Measurements from ENCODE around the gene PLK5. TPM values are rescaled to one million over a fixed set of nuclear protein-coding genes. Genes with fewer than 3 reads are reported as not detected.

Gene PLK5
- total RNA-seq, 1 experiment from 2014 or later = 0.57 TPM

DNA sequence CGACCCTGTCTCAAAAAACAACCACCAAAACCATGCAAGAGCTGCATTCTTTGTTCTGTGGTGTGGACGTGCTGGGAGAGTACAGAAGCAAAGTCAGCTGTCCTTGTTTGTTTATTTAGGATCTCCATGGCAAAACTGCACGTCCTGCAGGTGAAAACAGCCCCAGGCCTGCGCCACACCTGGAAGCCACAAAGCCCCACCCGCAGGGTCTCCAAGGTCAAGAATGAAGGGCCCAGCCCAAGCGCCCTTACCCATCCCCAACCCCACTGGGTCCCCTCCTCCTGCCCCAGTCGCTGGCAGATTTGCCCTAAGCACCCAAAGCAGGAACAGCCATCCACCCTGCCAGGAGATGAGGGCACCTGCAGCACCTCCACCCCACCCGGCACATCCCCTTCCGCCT is 58.3 kb downstream of the PLK5 start:
- no peaks in the 10 kb centered on the region for H3K4me1 ChIP-seq (ENCODE audit: insufficient read depth, low read length)
- H3K27ac Mint-ChIP-seq = no peak overlapping the region
- no peak overlapping the region for H3K4me3 Mint-ChIP-seq
- no peak overlapping the region for H3K18ac ChIP-seq (ENCODE audit: insufficient read length, low read depth, low read length)
- H2BK120ac ChIP-seq (ENCODE audit: low read depth, low read length, poor library complexity, severe bottlenecking) = no peak overlapping the region
- TF ChIP-seq, protein P1, sequence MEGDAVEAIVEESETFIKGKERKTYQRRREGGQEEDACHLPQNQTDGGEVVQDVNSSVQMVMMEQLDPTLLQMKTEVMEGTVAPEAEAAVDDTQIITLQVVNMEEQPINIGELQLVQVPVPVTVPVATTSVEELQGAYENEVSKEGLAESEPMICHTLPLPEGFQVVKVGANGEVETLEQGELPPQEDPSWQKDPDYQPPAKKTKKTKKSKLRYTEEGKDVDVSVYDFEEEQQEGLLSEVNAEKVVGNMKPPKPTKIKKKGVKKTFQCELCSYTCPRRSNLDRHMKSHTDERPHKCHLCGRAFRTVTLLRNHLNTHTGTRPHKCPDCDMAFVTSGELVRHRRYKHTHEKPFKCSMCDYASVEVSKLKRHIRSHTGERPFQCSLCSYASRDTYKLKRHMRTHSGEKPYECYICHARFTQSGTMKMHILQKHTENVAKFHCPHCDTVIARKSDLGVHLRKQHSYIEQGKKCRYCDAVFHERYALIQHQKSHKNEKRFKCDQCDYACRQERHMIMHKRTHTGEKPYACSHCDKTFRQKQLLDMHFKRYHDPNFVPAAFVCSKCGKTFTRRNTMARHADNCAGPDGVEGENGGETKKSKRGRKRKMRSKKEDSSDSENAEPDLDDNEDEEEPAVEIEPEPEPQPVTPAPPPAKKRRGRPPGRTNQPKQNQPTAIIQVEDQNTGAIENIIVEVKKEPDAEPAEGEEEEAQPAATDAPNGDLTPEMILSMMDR (conservative IDR thresholded peaks at IDR 0.05) = no peak
- H3K9me3 Mint-ChIP-seq = no peaks in the 10 kb centered on the region; a peak in 1 of 5 replicates
- H4K91ac ChIP-seq (ENCODE audit: insufficient read length, low read depth, low read length) = no peak overlapping the region
- H3K27me3 ChIP-seq (ENCODE audit: insufficient read depth, low read length) = no peaks in the 10 kb centered on the region
- no peak overlapping the region for H3K9ac ChIP-seq (ENCODE audit: extremely low read depth, insufficient read length, low read length)
- H3K23me2 ChIP-seq (ENCODE audit: insufficient read length, low read depth, low read length, poor library complexity, severe bottlenecking) = no peaks in the 10 kb centered on the region
- H2BK12ac ChIP-seq (ENCODE audit: insufficient read length, low read depth, low read length) = no peak overlapping the region
- H3K56ac ChIP-seq (ENCODE audit: insufficient read length, low read depth, low read length) = no peak overlapping the region
- H3K4ac ChIP-seq (ENCODE audit: low read depth, low read length) = no peak overlapping the region
- H2AFZ ChIP-seq (ENCODE audit: low read length) = no peak overlapping the region
- no peaks in the 10 kb centered on the region for H3K4me1 Mint-ChIP-seq
- no CpG with 5 or more reads among the region's 9 CpGs for WGBS (ENCODE audit: extremely low coverage, insufficient read length, low lambda C conversion rate)
- no peak overlapping the region for H4K5ac ChIP-seq (ENCODE audit: insufficient read length, low read depth, low read length)
- H3T11ph ChIP-seq (ENCODE audit: low read length) = no peak overlapping the region
- no peak overlapping the region for H2BK20ac ChIP-seq (ENCODE audit: low read depth, low read length, poor library complexity, severe bottlenecking)
- H4K20me1 ChIP-seq (ENCODE audit: control insufficient read depth, insufficient read depth, insufficient read length) = peaks cover 2% of the 10 kb centered on the region
- no peak overlapping the region for H2AK5ac ChIP-seq (ENCODE audit: insufficient read length, low read length)
- H3K27me3 Mint-ChIP-seq (ENCODE audit: low read depth) = peaks cover 2% of the 10 kb centered on the region
- H3K27ac ChIP-seq (ENCODE audit: insufficient read length, low read depth, low read length) = no peak overlapping the region
- H2BK5ac ChIP-seq (ENCODE audit: insufficient read length, low read length) = no peak overlapping the region
- H3K79me1 ChIP-seq (ENCODE audit: insufficient read depth, low read depth, low read length, poor library complexity, severe bottlenecking) = peaks cover 7% of the 10 kb centered on the region
- H3K14ac ChIP-seq (ENCODE audit: insufficient read depth, low read length) = no peak overlapping the region; the same call in 1 of the 2 replicates
- no peak overlapping the region for H3K4me2 ChIP-seq (ENCODE audit: insufficient read depth, insufficient read length, low read length)
- no peak for DNase-seq
- no peak overlapping the region for H4K8ac ChIP-seq (replicated peaks; ENCODE audit: insufficient read length, low read depth, low read length)
- H3K23ac ChIP-seq (ENCODE audit: insufficient read length, low read depth, low read length) = no peak overlapping the region
- no peak overlapping the region for H2BK15ac ChIP-seq (ENCODE audit: low read depth, low read length)
- H3K36me3 Mint-ChIP-seq (ENCODE audit: insufficient read depth in 1 of 3, low read depth in 3 of 3) = peaks cover 37 to 78% (median 77%) of the 10 kb centered on the region in 3 experiments; a peak in 6 of 7 replicates
- peaks cover 7% of the 10 kb centered on the region; the same call in 1 of the 2 replicates for H3K79me2 ChIP-seq (ENCODE audit: insufficient read depth, low read length)
- no peaks in the 10 kb centered on the region for H3K9me3 ChIP-seq (ENCODE audit: control insufficient read depth, low read depth, low read length)
